Fibroblast of the conjunctiva (primary cell): ENCODE data around the gene ARFGEF2.
"Not testable (repeated sequence)": the region's sequence is repeated elsewhere in the genome, so short reads cannot be mapped to it uniquely, and the experiment has no call there.

ENCODE experiments used
- DNase-seq: peaks from one replicate; pipeline ENCODE4 v3.0.0-alpha.2; 2010; ENCODE audit warnings: low read depth

The ARFGEF2 gene

DNA sequence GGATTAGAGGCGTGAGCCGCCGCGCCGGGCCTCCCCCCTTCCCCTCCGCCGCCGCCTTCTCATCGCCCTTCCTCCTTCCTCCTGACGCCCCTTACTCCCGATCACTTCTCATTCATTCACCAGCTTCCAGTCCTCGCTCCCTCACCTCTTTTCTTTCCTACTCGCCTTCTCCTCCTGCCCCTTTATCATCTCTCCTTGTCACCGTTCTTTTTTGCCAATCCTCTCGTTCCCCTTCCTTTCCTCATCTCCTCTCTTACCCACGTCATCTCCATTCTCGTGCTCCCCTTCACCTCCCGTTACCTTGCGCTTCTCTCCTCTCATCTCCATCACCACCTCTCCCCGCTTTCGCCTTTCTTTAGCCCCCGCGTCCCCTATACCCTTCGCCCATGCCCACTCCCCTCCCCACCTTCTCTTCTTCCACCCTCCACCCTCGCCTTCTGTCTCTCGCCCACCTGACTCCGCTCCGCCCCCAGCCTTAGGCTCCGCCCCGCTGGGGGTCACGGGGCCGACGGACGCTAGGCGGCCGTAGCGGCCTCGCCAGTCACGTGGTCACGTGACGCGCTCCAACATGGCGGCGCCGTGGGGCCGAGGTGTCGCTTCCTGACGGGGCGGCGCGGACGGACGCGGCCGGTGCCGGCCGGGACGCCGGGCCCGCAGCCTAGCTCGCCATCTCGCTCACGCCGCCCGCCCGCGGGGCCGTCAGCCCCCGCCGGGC lies at the start of gene ARFGEF2:
TSS of gene ARFGEF2 (plus strand) at position 544 of the 715 bp plus-strand sequence. CDS start 179 bp downstream, outside the sequence.
- DNase-seq = peak; percentile 76

DNA sequence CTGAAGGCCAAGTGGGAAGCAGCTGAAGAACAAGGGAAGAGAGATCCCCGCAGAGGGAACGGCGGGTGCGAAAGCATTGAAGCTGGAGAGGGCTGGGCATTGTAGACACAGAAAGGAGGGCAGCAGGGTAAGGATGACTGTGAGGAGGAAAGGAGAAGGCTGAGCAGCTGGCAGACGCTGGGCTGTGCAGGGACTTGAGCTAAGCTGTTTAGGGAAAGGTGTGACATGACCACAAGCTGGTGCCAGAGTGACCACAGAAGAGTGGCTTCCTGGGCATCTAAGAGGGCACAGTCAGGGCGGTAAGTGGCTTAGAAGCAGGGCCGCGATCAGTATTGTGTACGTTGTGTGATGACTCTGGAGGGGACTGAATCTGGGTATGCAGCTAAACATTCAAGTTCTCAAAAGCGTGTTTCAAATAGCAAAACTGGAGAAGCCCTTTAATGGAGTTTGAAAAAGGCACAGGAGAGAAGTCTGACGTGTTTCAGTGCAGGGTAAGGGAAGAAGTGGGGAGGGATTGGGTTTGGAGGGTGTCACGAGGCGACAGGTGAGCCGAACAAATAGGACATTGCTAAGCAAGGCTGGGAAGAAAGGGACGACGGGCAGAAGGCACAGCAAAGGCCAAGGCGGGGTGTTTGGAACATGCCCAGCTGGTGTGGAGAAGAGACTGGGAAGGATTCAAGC lies 46.1 kb upstream of the ARFGEF2 start:
- DNase-seq = no peak

DNA sequence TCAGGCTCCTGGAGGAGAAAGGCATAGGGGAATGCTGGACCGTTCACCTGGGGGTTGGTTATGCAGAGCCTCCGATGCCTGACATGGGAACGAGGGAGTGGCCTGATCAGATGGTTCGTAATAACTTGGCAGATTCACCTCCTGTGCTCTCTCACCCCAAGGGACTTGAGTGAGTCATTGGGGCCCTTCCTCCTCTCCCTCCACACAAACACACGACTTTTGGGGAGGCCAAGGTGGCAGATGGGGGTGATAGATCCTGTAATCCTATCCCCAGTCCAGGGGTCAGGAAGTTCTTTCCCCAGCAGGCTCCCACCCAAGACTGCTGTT lies 45.6 kb upstream of the ARFGEF2 start:
- DNase-seq = peak; percentile 36

DNA sequence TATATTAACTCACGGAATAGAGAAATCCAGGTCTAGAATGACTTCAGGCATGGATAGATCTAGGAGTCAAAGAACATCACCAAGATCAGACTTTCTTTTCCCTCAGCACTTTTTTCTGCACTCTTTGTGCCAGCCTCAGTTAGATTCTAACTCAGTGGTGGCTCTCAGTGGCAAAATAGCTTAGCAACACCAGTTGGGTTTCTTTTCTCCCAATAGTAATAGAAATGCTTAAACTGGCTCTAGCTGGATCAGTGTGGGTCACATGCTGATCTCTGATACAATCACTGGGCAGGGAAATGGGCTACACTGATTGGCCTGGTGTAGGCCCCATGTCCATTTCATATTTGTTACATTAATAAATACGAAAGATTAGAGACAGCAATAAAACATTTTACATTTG lies 44.2 kb upstream of the ARFGEF2 start:
- no peak for DNase-seq

DNA sequence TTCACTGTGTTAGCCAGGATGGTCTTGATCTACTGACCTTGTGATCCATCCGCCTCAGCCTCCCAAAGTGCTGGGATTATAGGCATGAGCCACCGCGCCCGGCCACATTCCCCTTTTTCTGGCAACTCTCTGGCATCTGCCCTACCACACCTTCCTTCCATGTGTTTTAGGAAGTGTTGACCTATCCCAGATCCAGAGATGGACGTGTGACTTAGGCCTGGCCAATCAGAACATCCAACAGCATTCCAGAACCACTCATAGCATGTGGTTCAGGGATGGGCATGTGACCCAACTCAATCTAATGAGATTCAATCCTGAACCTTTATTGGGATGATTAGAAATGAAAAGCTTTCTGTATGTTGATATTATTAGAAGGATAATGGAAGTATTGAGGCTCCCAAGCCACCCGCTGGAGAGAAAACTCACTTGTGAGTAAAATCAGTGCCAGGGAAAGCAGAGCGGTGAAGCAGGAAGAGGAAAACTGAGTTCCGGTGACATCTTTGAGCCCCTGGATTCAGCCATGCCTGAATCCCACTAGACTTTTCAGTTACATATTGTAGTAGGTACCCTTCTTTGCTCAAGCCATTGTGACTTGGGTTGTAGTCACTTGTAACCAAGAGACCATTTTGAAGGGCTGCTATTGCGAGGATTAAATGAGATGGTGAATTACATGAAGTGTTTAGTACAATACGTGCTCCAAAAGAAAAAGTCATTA lies 42.8 kb upstream of the ARFGEF2 start:
- no peak for DNase-seq

DNA sequence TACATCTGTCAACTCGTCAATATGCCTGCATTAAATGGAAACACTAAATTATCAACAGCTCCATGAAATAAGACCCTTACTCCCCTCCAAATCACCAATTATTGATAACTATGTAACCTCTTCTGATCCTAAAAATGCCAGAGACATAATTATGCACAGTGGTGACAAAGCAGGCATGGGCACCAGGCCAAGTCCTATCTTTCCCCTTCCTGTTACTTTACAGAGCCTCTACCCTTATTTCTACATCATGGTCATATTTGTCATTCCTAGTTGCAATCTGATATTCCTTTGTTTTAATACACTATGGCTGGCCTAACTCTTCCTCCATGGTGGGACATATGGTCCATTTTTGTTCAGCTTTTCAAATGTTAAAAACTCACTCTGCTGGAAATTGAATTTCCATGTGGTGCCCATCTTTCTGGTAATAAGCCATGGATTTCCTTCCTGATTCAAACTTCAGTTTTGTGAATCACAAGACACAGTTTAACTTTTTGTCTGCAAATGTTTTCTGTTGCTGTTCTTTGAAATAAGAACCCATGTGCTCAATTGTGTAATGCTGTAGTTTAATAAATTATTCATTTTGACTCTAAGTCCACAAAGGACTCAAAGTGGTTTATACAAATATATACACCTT lies 41.8 kb upstream of the ARFGEF2 start:
- no peak for DNase-seq

DNA sequence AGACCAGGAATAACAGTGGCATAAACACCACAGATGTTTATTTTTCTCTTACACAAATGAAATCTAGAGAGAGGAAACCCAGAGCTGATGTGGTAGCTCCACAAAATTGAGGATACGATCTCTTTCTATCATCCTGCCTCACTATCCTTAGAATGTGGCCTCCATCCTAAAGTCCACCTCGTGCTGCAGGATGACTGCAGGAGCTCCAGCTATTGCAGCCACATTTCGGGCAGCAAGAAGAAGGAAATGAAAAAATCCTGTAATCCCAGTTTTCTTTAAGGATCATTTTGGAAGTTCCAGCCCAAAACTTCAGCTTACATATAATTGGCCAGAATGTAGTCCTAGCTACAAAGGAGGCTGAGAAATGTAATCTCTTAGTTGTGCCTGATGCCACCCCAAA lies 41.2 kb upstream of the ARFGEF2 start:
- DNase-seq = no peak

DNA sequence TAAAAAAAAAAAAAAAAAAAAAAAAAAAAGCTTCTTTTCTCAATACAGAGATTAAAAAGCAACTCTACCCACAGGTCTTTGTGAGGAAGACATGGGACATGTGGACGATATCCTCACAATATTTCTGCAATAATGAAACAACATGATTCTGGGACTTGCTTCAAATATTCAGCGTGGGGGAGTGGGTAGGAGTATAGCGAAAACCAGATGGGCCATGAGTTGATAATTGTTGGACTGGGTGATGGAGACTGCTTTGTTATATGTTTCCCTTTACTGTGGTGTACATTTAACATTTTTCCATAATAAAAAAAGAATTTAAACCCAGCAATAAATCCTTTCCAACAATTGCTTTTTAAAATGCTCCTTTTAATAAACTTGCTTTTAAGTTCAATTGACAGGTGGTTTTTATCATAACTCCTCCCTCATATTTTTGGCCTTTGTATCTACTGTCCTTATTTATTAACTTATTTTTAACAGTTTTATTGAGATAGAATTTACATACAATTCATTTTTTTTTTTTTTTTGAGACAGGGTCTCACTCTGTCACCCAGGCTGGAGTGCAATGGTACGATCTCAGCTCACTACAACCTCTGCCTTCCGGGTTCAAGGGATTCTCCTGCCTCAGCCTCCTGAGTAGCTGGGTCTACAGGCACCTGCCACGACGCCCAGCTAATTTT lies 40.4 kb upstream of the ARFGEF2 start:
- DNase-seq = no peak

DNA sequence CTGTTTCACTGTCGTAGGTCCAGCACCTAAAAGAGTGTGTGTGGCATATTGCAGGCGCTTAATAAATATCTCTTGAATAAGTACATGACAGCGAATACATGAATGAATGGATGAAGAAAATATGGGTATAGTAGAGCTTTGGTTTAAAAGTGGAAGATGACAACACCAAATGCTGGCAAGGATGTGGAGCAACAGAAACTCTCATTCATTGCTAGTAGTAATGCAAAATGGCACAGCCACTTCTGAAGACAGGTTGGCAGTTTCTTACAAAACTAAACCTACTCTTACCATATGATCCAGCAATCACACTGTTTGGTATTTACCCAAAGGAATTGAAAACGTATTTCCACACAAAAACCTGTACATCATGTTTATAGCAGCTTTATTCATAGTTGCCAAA lies 36.3 kb upstream of the ARFGEF2 start:
- no peak for DNase-seq

DNA sequence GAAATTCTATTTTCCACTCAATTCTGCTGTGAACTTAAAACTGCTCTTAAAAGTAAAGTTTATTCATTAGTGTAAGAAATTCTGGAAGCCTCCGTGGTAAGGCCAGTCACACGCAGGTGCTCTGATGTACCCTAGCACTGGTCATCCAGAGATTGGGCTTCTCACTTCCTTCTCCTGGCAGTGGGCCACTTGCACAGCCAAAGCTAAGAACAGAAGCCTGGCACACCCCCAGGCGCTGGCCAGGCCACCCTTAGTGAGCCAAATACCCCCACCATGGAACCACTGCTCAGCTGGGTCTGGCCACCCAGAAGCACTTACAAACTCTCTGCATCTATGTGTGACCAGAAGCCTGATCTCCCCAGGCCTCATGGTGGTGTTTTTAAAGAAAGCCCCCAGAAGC lies 35.3 kb upstream of the ARFGEF2 start:
- no peak for DNase-seq

DNA sequence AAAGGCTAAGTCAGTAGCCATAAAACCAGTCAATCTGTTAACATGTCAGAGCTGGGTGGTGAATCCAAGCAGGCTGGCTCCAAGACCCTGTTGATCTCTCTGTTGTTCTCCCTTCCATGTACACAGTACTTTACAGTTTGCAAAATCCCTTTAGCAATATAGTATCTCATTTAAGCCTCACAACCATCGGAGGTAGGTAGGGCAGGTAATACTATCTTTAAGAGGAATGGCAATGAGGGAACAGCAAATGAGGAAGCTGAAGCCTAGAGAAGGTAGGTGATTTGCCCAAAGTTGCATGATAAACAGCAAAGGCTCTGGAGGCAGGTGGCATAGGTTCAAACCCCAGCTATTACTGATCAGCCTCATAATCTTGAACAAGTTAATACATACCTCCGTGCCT lies 34.7 kb upstream of the ARFGEF2 start:
- DNase-seq = no peak

DNA sequence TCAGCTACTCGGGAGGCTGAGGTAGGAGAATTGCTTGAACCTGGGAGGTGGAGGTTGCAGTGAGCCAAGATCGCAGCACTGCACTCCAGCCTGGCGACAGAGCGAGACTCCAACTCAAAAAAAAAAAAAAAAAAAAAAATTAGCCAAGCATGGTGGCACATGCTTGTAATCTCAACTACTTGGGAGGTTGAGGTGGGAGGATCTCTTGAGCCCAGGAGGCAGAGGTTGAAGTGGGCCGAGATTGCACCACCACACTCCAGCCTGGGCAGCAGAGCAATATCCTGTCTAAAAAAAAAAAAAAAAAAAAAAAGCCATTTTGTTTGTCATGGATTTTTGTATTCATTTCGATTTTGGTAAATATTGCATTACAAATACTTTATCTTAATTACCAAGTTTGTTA lies 33.0 kb upstream of the ARFGEF2 start:
- DNase-seq = not testable (repeated sequence)

DNA sequence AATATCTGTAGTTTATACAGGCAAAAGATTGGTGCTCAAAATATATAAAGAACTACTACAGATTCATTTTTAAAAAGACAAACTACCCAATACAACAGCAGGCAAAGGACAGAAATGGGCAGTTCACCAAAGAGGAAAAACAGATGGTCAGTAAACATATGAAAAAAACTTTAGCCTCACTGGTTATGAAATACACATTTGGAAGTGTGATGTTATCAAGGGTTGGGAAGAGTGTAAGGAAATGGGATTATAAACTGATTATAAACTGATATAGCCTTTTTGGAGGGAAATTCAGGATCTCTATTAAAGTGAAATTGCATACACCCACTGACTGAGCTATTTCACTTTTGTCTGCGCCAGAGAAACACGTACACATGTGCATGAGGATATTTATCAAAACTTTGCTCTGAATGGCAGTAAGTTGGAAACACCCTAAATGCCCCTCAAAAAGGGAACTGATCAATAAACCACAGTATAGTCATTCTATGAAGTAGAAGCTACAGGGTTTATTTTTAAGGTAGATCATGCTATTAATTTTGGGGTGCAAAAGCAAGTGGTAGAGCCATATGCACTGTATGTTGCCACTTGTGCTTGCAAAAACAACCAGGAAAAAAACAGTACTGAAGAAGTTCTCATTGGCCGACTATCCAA lies 32.2 kb upstream of the ARFGEF2 start:
- DNase-seq = no peak

DNA sequence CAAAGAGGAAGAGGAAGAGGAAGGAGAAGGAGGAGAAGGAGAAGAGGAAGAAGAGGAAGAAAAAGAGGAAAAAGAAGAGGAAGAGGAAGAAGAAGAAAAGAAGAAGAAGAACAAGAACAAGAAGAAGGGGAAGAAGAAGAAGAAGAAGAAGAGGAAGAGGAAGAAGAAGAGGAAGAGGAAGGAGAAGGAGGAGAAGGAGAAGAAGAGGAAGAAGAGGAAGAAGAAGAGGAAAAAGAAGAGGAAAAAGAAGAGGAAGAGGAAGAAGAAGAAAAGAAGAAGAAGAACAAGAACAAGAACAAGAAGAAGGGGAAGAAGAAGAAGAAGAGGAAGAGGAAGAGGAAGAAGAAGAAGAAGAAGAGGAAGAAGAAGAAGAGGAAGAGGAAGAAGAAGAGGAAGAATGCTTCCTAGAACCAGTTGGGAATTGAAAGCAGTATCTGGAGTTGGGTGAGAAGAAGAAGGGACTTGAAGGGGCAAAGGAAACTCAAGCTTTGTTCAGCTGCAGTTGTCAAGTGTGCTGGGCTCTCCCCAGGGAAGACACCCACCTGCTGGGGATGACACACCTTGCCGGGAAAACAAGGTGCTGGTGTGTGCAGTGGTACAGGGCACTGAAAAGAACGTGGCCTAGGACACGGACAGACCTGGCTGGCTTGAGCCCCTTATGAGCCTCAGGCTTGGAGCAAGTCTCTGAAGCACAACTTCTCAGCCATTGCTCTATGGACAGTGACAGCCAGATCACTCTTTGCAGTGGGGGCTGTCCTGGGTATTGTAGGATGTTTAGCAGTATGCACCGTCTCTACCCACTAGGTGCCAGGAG lies 30.1 kb upstream of the ARFGEF2 start:
- DNase-seq = no peak

DNA sequence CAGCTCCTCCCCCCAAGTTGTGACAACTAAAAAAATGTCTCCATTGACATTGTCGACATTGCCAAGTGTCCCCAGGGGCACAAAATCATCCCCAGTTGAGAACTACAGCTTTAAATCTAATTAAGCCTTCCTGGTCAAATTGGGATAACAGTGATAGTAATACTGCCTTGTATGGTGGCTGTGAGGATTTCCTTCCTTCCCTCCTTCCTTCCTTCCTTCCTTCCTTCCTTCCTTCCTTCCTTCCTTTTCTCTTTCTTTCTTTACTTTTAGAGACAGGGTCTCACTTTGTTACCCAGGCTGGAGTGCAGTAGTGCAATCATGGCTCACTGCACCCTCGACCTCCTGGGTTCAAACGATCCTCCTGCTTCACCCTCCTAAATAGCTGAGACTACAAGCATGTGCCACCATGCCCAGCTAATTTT lies 29.5 kb upstream of the ARFGEF2 start:
- no peak for DNase-seq

DNA sequence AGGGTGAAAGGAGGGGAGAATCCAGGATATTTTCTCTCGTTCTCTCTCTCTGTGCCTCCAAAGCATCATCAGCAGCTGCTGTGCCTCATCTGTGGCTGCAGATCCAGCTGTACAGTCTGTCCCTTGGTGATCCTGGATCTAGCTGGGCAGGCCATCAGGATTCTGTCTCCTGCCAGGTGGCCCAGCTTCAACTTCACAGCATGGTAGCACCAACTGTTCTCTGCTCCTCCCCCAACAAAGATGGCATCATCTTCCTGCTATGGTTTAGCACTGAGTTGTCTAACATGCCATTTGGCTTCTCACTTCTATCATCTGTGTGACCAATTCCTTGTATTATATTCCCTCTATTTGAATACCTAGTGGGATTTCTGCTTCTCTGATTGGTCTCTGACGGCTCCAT lies 28.6 kb upstream of the ARFGEF2 start:
- no peak for DNase-seq

DNA sequence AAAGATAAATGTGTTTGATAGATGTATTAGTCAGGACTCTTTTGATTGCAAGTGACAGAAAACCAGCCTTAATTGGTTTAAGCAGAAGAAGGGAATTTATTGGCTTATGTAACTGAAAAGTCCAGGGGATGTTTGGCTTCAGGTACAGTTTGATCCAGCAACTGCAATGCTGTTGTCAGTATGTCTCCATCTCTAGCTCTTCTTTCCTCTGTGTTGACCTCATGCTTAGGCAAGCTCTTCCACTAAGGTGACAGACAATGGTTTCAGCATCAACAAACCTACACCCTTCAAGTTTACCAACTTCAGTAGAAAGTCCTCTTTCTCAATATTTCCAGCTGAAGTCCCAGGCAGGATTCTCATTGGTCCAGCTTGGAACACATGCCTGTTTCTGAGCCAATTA lies 28.1 kb upstream of the ARFGEF2 start:
- no peak for DNase-seq

DNA sequence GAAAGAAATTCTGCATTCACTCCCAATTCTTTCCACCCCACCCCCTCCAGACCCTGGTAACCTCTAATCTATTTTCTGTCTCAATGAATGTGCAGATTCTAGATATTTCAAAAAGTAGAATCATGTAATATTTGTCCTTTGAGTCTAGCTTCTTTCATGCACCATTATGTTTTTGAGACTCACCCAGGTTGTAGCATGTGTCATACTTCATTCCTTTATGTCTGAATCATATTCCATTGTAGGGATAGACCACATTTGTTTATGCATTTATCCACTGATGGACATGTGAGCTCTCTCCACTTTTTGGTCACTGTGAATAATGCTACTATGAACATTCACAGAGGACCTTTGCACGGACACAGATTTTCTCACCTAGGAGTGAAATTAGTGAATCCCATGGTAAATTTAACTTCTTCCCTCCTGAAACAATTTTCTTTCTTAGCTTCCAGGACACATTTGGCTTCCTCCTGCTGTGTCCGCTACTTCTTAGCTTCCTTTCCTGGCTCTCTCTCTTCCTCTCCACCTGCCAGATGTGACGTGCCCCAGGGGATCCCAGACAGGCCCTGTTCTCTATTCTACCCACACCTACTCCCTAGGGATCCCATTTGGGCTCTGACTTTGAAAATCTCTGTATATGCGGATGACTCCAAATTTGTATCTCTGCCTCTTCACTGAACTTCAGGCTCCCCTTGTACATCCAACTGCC lies 24.1 kb upstream of the ARFGEF2 start:
- DNase-seq = no peak

DNA sequence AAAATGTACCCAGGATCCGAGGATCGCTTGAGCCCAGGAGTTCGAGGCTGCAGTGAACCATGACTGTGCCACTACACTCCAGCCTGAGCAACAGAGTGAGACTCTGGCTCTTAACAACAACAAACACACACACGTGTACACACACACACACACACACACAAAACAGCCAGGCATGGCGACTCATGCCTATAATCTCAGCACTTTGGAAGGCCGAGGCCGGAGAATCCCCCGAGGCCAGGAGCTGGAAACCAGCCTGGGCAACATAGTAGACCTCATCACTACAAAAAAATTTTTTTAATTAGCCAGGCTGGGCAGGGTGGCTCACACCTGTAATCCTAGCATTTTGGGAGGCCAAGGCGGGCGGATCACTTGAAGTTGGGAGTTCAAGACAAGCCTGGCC lies 23.3 kb upstream of the ARFGEF2 start:
- DNase-seq = no peak

DNA sequence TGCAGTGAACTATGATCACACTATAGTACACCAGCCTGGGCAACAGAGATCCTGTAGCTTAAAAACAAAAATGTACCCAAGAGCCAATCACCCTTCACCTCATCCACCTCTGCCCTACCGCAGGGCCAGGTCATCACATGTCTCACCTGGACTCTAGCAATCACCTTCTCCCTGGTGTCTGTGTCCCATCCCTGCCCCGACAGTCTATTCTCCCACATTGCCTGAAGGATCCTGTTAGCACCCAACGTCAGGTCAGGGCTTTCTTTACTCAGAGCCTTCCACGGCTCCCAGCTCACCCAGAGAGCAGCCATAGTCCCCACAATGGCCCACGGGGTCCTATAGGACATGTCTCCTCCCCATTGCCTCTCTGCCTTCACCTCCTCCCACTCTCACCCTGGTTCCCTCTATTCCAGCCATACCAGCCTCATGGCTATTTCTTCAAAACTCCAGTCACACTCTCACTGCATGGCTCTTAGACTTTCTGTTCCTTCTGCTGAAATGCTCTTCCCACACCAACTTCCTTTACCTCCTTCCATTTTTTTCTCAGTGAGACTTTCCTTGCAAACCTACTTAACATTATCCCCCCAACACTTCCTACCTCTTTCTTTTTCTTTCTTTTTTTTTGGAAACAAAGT lies 22.5 kb upstream of the ARFGEF2 start:
- no peak for DNase-seq
